ENCODE measurements around the gene PLA2G2C.
A peak's percentile ranks its signal among the peaks of the same experiment; 100 is the strongest.
"Not testable (repeated sequence)": the region's sequence is repeated elsewhere in the genome, so short reads cannot be mapped to it uniquely, and the experiment has no call there.

PLA2G2C gene

DNA sequence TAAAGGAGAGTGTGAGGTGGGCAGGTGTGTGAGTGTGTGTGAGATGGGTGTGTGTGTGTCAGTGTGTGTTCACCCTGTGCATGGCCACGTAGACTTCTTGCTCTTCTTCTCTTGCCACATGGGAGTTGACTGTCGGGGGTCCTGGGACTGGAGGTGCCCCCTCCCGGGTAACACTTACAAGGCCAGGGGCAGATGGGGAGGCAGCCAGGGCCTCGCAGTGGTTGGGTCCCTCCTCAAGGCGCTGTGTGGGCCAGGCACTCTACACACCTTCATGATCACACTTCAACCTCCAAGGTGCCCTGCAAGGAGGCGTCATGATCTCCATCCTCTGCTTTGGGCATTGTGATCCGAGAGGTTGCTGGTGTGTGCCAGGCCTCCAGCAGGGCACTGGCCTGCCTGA lies 44.9 kb downstream of the PLA2G2C start:
- no peak for DNase-seq (ENCODE audit: low read depth)
- H3K4me3 ChIP-seq (ENCODE audit: low read depth, low read length), result no peak overlapping the region

DNA sequence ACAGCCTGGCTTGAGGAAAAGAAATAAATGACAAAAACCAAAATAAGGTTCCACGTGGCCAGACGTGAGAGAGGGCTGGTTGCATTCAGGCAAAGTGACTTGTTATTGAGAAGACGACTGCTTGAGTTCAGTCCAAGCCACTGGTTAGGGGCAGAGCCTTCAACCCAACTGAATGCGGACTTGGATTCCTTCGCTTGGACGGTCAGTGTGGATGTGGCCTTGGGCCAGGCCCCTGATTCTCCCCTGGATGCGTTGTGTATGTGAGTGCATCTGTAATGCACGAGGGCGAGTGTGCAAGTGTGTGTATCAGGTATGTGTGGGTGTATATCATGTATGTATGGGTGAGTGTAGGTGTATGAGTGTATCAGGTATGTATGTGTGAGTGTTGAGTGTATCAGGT lies 45.3 kb downstream of the PLA2G2C start:
- no peak for DNase-seq (ENCODE audit: low read depth)
- no peak overlapping the region for H3K4me3 ChIP-seq (ENCODE audit: low read depth, low read length)

DNA sequence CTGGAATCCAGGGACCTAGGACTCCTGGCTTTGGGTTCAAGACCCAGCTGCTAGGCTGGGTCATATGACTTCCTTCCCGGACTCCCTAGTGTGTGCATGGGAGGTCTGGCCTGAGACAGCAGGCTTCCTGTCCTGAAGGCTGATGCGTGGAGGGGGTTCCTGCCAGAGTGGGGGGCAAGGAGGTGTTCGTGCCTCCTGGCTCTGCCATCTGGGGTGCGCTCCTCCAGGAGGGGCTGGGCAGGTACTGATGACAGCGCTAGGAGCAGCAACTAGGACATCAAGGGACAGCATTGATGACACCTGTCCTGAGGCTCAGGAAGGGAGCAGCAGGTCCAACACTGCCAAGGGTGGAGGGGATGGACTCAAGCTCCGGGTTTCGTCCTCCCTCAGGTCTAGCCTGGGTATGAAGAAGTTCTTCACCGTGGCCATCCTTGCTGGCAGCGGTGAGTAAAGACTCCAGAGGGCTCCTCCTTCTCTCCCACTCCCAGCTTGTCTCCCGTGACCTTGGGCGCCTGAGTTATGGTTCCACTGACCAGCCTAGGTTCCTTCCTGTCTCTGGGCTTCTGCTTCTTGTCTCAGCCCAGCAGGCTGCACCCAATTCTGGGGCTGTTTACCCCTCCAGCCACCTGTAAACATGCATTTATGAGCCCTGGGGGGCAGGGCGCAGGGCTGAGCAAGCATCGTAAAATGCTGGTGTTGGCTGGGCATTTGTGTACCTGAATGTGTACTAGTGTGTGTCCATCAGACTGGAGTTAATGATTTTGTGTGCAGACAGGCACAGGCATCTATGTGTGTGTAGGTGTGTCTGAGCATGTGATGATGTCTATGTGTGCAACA lies 46.3 kb downstream of the PLA2G2C start:
- DNase-seq (ENCODE audit: low read depth), result no peak
- no peak overlapping the region for H3K4me3 ChIP-seq (ENCODE audit: low read depth, low read length)

DNA sequence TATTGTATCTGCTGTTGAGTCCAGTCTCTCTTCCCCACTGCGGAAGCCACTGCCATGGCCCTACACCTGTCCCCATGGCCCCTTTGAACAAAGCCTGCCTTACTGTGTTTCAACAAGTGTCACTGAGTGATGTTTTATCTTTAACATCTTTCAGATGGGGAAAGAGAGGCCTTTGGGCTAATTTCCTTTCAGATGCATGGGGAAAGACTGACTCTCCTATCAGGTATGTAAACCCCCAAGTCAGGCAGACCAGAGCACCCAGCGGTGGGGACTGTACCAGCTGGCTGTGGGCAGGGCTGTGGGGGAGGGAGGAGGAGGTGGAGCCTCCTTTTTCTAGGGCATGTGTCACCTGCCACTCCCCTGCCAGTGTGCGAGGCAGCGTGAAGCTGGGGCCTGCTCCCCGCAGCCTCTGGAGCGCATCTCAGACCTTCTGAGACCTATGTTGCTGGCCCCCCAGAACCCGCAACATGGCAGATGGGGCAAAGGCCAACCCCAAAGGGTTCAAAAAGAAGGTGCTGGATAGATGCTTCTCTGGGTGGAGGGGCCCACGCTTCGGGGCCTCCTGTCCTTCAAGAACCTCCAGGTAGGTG lies 47.3 kb downstream of the PLA2G2C start, which contains the start of gene PLA2G2F:
TSS of gene PLA2G2F (plus strand) at position 363 of the 590 bp plus-strand sequence. CDS start at position 468, 105 bp downstream.
- no peak for DNase-seq (ENCODE audit: low read depth)
- no peak within 1 kb of the TSS for H3K4me3 ChIP-seq (ENCODE audit: low read depth, low read length)

DNA sequence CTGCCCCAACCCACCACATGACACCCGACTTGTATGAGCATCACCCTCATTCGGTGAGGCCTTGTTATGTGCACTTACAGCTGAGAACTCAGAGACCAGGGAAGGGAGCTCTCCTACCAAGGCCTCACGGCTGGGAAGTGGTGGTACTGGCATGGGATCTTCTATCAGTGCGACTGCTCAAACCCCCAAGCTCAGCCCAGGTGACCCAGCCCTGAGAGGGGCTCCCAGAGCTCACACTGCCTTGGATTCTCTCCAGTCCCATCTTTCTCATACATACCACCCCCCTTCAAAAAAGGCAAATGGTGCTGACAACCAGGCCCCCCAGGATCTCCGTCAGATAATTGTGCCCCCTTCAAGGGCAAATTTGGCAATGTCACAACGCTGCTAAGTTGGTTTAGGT lies 48.0 kb downstream of the PLA2G2C start:
- no peak for DNase-seq (ENCODE audit: low read depth)
- no peak overlapping the region for H3K4me3 ChIP-seq (ENCODE audit: low read depth, low read length)

DNA sequence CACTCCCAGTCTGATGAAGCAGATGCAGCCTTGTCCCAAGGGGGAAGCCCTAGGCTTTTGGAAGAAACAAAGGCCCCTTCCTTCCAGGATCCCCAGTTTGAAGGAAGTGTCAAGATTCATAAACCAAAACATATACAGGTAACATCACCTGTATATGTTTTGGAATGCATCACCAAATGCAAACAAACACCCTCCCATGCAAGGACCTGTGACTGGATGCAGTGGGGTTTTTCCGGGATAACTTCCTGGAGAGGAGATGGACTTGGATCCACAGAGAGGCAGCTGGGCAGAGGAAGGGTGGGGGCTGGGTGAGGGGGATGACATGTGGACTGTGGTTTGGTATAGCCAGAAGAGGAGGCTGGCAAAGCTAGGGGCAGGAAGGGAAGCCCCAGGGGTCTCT lies 48.7 kb downstream of the PLA2G2C start:
- DNase-seq (ENCODE audit: low read depth), result no peak
- no peak overlapping the region for H3K4me3 ChIP-seq (ENCODE audit: low read depth, low read length)

DNA sequence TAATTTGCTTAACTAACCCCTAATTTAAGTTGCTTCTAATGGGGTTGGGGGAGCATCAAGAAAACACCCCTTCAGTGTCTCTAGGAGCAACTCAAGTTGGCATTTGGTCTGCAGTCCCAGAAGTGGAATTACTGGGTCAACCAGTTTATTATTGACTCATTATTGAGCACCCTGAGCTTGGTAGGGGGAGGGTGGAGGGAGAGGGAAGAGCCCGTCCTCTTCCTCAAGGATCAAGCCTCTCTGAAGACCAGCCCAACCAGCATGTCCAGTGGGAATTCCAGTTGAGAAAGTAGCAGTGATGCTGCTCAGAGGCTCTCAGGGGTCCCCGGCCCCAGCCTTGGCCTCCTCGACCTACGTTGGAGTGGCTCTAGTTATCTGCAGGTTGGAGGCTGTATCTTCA lies 49.3 kb downstream of the PLA2G2C start:
- no peak for DNase-seq (ENCODE audit: low read depth)

DNA sequence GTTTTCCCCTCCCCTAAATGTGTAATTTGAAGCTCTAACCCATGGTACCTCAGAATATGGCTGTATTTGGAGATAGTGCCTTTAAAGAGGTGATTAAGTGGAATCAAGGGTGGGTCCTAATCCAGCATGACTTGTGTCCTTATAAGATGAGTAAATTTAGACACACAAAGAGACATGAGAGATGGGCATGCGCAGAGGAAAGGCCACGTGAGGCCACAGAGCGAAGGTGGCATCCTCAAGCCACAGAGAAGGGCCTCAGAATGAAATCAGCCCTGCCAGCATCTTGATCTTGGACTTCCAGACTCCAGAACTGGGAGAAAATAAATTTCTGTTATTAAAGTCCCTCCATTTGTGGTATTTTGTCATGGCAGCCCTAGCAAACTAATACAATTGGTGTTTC lies 50.1 kb downstream of the PLA2G2C start:
- DNase-seq (ENCODE audit: low read depth), result no peak
- no peak overlapping the region for H3K4me3 ChIP-seq (ENCODE audit: low read depth, low read length)

More for the DNA sequence above, 49.3 kb downstream of the PLA2G2C start:
- H3K4me3 ChIP-seq (ENCODE audit: low read depth, low read length), result no peak overlapping the region

DNA sequence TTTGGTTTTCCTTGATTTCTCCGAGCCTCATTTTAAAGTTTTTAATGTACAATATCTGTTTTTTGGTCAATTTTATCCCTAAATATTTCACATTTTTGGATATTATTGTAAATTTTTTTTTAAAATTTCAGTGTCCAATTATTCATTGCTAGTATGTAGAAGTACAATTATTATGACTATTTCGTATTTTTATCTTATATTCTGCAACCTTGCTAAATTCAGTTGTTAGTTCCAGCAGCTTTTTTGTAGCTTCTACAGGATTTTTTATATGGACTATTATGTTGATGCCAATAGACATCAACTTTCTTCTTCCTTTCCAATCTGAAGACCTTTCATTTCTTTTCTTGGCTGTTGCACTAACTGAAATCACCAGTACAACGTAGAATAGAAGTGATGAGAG lies 51.3 kb downstream of the PLA2G2C start:
- no peak overlapping the region for H3K4me3 ChIP-seq (ENCODE audit: low read depth, low read length)
- no peak for DNase-seq (ENCODE audit: low read depth)

DNA sequence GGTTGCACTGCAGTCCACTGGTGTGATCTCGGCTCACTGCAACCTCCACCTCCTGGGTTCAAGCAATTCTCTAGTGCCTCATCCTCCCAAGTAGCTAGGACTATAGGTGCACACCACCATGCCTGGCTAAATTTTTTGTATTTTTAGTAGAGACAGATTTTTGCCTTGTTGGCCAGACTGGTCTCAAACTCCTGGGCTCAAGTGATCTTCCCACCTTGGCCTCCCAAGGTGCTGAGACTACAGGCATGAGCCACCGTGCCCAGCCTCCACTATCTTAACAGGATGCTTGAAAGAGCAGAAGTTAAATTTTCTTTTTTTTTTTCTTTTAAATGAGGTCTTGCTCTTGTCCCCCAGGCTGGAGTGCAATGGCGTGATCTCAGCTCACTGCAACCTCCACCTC lies 55.8 kb downstream of the PLA2G2C start:
- H3K4me3 ChIP-seq (ENCODE audit: low read depth, low read length); DNase-seq (ENCODE audit: low read depth): not testable (repeated sequence)

DNA sequence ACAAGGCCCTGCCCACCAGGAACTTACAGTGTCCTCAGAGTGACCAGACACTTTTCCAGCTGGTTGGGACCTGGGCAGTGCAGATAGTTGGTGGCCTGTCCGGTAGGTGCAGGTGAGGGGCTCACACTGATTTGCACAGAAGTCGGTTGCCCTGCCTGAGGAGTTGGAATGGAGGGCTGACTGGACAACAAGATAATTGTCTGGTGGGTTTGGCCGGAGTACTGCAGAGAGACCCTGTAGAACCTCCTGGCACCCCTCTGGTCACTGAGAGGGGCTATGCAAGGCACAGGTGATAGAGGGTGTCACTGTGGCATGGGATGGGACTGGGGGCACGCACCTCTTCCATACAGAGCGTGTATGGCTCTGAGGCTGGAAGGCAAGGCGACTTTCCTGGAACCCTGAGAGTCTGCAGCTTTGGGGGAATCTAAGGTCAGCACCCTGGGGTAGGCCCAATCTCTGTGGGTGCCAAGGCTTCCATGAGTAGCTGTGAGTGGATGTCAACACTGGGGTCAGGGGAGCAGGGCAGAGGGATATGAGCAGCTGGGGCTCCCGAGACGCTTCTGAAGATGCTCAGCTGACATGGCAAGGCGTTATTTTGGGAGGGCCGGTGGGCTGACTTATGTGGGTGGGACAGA lies 59.4 kb downstream of the PLA2G2C start:
- no peak for DNase-seq (ENCODE audit: low read depth)
- no peak overlapping the region for H3K4me3 ChIP-seq (ENCODE audit: low read depth, low read length)

DNA sequence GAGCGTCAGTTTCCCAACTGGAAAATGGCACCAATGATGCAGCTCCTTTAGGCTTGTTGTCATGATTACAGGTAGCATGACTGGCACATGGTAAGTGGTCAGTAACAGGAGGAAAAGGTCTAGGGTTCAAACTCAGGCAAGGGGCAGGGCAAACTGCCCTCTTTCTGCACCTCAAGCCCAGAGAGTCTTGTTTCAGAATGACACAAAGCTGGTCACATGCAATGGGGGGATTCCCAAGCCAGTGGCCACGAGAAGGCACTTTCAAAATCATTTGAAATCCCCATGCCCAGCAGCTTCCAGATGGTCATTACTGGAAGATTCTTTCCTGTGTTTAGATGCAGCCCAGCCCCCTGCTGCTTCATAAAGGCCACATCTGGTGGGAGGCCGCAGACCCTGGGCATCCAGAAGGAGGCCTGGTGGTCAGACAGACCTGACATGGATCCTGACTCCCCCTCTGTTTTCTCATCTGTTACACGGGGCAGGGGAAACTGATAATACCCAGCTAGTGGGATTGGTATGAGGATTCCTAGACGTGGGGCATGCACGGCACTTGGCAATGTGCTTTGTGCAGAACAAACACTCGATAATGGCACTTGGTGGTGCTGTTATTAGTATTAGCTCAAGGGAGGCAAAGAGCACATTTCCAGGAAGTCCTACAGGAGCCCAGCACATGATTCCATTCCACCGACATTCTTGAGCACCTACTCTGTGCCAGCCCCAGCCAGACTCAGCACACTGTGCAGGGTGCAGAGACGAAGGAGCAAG lies 60.1 kb downstream of the PLA2G2C start:
- no peak overlapping the region for H3K4me3 ChIP-seq (ENCODE audit: low read depth, low read length)
- no peak for DNase-seq (ENCODE audit: low read depth)

DNA sequence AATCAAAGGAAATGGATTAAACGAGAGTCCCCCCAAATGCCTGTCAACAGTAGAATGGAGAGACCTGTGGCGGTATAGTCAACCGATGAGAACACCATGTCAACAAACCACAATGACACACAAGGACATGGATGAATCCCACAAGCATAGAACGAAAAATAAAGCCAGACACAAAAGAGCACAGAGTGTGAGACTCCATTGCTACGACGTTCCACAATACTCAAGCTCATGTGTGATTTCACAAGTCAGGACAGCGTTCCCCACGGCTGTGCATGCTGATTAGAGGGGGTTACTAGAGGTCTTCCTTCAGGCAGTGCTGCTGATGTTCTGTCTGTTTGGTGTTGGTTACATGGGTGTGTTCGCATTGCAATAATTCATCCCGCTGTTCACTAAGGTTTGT lies 61.2 kb downstream of the PLA2G2C start:
- no peak for DNase-seq (ENCODE audit: low read depth)
- H3K4me3 ChIP-seq (ENCODE audit: low read depth, low read length), result no peak overlapping the region

DNA sequence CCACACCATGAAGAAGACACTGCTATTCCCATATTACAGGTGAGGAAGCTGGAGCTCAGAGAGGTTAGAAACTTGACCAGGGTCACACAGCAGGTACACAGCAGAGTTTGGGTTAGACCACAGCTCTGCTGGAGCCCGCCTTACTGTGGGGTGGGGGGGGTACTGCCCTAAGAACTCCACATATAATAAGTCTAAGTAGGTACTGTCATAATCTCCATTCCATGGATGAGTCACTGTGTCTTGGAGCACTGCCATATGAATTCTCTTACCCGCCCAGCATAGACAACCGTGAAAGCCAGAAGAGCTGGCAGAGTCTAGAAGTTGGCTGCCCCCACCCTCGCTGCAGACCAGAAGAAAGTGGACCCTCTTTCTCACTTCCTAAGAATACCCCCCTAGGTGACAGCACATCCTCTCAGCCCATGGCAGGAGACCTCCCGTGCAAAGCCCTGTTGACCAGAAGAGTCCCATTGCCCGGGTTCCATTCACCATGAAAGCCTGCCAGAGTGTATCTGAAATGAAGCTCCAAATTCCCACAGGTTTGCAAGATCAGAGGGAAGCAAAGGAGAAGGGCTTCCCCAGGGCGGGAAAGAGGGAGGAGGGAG lies 61.8 kb downstream of the PLA2G2C start:
- peak; percentile 14 for DNase-seq (ENCODE audit: low read depth)
- no peak overlapping the region for H3K4me3 ChIP-seq (ENCODE audit: low read depth, low read length)

DNA sequence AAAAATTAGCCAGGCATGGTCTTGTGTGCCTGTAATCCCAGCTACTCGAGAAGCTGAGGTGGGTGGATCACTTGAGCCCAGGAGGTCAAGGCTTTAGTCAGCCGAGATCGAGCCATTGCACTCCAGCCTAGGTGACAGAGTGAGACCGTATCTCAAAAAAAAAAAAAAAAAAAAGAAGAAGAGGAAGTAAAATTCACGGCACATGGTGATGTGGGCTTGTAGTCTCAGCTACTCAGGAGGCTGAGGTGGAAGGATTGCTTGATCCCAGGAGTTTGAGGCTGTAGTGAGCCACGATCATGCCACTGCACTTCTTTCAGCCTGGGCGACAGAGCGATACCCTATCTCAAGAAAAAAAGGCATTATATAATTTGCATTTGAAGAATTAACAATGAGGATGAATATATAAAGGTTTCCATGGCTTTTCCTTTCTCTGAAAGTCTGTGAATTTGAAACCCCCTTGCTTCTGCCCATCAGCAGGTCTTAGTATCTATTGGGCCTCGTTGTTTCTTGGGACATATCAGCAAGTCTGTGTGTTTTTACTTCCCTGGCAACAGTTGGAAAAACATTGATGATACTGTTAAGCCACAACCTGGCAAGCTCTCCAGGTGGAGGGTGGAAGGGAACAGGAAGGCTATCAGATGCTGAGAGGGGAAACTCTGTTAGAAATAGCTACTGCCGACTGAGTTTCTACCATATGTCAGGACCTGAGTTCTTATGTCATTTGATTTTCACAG lies 62.4 kb downstream of the PLA2G2C start:
- DNase-seq (ENCODE audit: low read depth), result no peak
- H3K4me3 ChIP-seq (ENCODE audit: low read depth, low read length), result no peak overlapping the region

DNA sequence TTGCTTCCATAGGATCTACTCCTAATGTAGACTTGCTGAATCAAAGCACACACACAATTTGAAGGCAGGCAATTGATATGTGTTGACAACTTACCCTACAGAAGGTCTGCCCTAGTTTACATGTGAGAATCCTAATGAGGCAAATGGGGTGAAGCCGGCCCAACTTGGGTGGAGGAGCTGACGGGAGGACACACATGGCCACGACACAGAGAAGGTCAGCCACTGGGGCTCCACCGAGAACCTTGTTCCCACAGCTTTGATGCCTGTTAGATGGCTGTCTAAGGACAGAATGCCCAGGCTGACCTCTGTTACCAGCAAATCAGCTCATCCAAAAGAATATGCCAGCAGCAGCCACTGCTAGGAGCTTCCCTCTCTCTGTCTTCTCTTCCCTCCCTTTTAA lies 65.5 kb downstream of the PLA2G2C start:
- no peak for DNase-seq (ENCODE audit: low read depth)
- no peak overlapping the region for H3K4me3 ChIP-seq (ENCODE audit: low read depth, low read length)

DNA sequence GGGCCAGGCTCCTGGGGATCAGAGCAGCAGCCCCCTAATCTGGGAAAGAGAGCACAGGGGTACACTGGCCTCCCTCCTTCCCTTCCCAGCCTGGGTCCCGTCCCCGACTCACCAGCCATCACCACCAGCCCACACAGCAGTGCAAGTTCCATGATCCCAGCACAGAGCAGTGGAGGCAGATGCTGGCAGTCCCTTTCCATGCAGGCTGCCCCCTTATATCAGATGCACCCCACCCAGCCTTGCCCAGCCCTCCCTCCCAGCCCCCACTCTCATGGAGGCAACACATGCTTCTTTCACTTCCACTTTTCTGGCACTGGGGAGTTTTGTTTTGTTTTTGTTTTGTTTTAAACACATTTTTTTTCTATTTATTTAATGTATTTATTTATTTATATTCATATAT lies 67.0 kb downstream of the PLA2G2C start, which contains the start of gene PLA2G2D:
TSS of gene PLA2G2D (minus strand) at position 190 of the 400 bp plus-strand sequence. CDS start at position 152, 38 bp downstream.
- DNase-seq (ENCODE audit: low read depth), result no peak
- H3K4me3 ChIP-seq (ENCODE audit: low read depth, low read length), result no peak within 1 kb of the TSS

DNA sequence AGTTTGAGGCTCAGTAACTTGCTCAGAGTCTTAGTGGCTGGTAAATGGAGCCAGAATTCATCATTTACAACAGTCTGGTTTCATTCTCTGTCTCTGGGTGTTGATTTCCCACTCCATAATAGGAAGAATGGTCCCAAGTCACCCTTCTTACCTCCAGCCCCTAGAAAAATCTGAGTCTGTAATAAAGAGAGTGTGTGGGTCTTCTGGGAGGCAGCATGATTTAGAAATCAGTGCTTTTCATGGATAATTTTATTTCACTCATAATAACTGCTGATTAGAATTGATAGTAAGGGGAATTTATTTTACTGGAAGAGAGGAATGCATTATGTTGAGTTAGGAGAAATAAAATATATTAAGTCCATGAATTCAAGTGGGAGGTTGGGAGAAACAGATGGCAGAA lies 69.1 kb downstream of the PLA2G2C start:
- H3K4me3 ChIP-seq (ENCODE audit: low read depth, low read length), result no peak overlapping the region
- DNase-seq (ENCODE audit: low read depth), result no peak

DNA sequence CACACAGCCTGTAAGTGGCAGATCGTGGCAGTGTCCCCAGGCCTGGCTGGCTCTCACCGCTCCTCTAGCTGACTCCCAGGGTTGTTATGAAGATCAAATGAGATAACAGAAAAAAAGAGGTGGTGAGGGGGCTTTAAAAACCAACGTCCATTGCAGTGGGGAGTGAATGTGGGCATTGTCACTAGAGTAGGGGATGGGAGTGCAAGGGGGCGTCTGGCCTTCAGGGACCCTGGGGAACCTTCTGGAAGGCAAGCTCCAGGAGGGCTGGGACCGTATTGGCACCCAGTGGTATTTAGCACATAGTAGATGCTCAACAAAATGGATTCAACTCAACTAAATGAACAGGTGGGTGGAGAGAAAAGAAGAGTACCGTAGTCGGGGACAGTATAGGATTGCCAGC lies 70.4 kb downstream of the PLA2G2C start:
- DNase-seq (ENCODE audit: low read depth), result no peak
- H3K4me3 ChIP-seq (ENCODE audit: low read depth, low read length), result no peak overlapping the region
